Stimulated activated CD4-positive, alpha-beta T cell treated with anti-CD3 and anti-CD28 coated beads, Interleukin-4, amount 100 ng/mL, for 48 hours (primary cell): ENCODE results near the gene FLNA.
A peak's percentile ranks its signal among the peaks of the same experiment; 100 is the strongest.
"Not testable (repeated sequence)": the region's sequence is repeated elsewhere in the genome, so short reads cannot be mapped to it uniquely, and the experiment has no call there.

Experiments used
- DNase-seq, 2 donors: peaks; one replicate each; pipeline ENCODE4 v3.0.0-alpha.2; 2020; ENCODE audit warnings: low read depth in 2 of 2

Gene FLNA

GRCh38 chrX:154374313-154375155 lies at the start of gene FLNA:
Gene FLNA (minus strand): TSS chrX:154374634. CDS start chrX:154371245, 3,389 bp downstream.
- DNase-seq: no peak

DNA sequence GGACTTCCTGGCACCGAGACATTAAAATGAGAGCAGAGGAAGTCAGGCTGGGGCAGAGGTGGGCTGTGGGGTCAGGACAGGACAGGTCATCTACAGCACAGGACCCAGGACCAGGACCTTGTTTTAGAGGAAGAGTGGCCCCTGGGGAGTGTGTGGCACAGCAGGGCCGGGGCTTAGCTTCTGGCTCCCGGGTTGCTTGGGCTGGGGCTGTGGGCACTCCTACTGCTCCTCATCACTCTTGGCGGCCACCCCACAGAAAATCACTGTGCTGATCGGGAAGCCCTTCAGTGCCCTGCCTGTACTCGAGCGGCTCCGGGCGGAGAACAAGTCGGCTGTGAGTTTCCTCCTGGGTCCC lies 45.9 kb upstream of the FLNA start:
- DNase-seq: no peak

GRCh38 chrX:154419688-154420401 lies 45.4 kb upstream of the FLNA start:
- DNase-seq: no peak

GRCh38 chrX:154419189-154419588 lies 44.8 kb upstream of the FLNA start:
- DNase-seq: no peak

- DNase-seq: no peak
These were observed 42.7 kb upstream of the FLNA start for GRCh38 chrX:154417157-154417556.

DNA sequence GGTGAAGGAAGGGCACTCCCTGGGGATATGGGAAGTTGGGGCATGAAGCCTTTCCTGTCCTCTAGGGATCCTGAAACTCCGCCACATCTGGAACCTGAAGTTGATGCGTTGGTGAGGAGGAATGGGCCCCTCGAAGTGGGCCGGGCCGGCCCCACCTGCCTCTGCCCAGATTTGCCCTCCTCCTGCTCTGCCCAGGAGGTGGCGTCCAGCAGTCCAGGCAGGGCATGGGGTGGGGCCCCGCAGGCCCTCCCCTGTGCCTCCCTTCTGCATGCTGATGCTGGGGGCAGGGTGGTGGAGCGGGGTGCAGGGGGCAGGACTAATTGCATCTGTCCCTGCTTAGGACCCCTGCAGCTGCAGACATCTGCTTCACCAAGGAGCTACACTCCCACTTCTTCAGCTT lies 38.7 kb upstream of the FLNA start:
- DNase-seq: no peak

- DNase-seq: no peak
These were observed 38.0 kb upstream of the FLNA start for GRCh38 chrX:154412468-154412867.

DNA sequence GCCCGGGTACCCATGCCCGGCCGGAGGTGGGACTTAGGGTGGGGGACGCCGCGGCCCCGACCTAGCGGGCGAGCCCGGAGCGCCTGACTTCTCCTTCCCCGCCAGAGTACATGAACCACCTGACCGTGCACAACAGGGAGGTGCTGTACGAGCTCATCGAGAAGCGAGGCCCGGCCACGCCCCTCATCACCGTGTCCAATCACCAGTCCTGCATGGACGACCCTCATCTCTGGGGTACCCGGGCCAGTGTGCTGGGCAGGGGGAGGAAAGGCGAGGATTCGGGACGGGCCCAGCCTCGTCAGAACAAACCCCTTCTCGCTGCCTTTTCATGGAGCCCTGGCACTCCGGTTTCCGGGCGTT lies 37.5 kb upstream of the FLNA start:
- peak in 1 of 2 donors; percentile 42 for DNase-seq

- DNase-seq: no peak
These were observed 34.9 kb upstream of the FLNA start, which contains the start of gene DNASE1L1 for GRCh38 chrX:154409222-154409871. Gene DNASE1L1 (minus strand): TSS chrX:154409254. CDS start chrX:154405568, 3,686 bp downstream.

- DNase-seq: no peak
These were observed 34.3 kb upstream of the FLNA start for GRCh38 chrX:154408659-154409221.

- no peak for DNase-seq
These were observed 30.3 kb upstream of the FLNA start for GRCh38 chrX:154404625-154405192.

DNA sequence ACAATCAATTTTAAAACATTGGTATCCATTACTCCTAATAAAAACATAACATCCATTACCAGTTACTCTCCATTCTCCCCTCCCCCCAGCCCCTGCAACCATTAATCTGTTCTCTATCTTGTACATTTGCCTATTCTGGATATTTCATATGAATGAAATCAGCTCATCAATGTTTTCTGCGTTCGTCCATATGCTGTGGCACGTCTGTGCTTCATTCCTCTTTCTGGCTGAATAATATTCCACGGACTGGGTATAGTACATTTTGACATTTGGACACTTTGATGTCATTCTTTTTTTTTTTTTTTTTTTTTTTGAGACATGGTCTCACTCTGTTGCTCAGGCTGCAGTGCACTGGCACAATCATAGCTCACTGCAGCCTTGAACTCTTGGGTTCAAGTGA lies 29.4 kb upstream of the FLNA start:
- DNase-seq: no peak

- no peak for DNase-seq
These were observed 28.8 kb upstream of the FLNA start for GRCh38 chrX:154403192-154403591.

DNA sequence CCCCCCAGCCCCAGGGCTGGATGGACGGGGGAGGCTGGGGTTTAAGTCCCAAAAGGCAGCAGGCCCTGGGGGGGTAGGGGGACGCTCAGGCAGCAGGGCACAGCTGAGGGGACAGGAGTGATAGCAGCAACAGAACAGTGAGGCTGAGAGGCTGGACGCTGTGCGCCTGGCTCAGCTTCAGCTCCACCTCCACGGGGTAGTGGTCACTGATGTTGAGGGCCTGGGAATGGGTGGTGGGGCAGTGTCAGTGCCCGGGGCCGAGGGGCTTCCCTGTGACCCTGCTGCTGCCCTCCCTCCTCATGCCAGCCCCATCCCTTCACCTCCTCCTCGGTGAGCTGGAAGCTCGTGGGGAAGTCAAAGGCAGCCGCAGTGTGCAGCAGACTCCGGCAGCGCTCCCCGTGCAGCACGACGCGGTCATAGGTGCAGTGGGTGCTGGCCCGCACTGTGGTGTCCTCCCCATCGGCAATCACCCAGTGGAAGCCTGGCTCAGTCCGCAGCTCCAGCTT lies 28.2 kb upstream of the FLNA start:
- DNase-seq: no peak

- no peak for DNase-seq
These were observed 27.6 kb upstream of the FLNA start for GRCh38 chrX:154401918-154402621.

- DNase-seq: peak in 1 of 2 donors; percentile 18
These were observed 26.8 kb upstream of the FLNA start for GRCh38 chrX:154401045-154401799.

DNA sequence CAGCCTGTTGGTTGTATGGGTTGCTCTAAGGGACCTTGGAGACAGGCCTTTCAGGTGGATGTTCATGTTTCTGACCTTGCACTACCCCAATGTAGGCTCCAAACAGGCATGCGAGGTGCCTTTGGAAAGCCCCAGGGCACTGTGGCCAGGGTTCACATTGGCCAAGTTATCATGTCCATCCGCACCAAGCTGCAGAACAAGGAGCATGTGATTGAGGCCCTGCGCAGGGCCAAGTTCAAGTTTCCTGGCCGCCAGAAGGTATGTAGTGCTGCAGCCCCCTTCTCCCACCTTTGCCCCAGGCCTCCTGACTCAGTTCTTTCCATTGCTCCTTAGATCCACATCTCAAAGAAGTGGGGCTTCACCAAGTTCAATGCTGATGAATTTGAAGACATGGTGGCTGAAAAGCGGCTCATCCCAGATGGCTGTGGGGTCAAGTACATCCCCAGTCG lies 26.0 kb upstream of the FLNA start:
- not testable (repeated sequence) for DNase-seq

DNA sequence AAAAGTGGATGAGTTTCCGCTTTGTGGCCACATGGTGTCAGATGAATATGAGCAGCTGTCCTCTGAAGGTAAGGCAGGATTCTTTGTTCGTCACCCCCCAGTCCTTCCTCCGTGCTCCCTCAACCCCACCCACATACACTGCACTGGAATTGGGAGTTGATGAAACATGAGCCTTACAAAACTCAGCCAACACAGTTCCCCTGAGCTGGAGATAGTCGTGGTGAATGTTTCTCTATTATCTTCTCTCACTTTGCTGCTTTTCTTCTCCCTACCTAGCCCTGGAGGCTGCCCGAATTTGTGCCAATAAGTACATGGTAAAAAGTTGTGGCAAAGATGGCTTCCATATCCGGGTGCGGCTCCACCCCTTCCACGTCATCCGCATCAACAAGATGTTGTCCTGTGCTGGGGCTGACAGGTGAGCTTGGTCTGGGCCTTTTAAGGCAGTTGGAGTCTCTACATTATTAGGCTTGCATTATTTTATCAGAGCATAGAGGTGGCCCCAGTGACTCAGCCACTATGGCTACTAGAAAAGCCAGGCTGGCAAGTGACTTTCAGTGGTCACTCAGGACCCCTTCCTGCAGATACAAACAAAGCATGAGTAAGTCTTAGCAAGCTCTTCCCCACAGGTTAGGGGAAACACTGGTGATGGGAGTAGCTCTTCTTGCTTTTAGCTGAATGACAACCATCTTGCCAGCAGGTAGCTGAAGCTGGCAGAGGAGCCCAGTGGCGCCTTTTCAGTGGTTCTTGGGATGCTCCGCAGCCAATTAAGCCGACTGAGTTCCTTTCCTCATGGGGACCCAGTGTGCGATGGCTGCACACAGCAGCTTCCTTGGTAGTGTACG lies 25.3 kb upstream of the FLNA start:
- peak in 1 of 2 donors; percentile 11 for DNase-seq
